ENCODE data around the gene ZNF493.

- no peak for TF ChIP-seq CTCF (IDR thresholded peaks at IDR 0.05)
- no peak for TF ChIP-seq POLR2A (IDR thresholded peaks at IDR 0.05)
- TF ChIP-seq POLR2AphosphoS5 (IDR thresholded peaks at IDR 0.05): no peak
- TF ChIP-seq EP300 (IDR thresholded peaks at IDR 0.05): no peak
These were observed 75.6 kb downstream of the ZNF493 start for GRCh38 chr19:21472507-21472906.

All from stomach (tissue), 4 donors.